ENCODE results near the gene CXADR.

The CXADR gene

DNA sequence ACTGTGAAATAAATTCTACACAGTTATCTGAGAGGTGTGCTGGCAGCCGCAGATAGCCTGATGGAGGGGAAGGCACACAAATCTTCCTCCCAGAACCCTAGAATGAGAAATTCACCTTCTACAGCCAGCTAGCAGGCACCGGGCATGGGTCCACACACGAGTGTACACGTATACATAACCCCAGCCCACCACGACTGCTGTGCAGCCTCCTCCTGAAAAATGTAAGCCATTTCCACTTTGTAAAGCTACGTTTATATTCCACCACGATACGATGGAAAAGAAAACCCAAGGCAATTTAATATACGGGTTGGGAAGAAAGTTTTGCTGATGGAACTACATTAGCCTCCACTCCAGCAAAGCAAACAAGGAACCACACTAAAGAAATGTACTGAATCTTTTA, 98.1 kb downstream of the CXADR start:
- peak; percentile 3 for DNase-seq

DNA sequence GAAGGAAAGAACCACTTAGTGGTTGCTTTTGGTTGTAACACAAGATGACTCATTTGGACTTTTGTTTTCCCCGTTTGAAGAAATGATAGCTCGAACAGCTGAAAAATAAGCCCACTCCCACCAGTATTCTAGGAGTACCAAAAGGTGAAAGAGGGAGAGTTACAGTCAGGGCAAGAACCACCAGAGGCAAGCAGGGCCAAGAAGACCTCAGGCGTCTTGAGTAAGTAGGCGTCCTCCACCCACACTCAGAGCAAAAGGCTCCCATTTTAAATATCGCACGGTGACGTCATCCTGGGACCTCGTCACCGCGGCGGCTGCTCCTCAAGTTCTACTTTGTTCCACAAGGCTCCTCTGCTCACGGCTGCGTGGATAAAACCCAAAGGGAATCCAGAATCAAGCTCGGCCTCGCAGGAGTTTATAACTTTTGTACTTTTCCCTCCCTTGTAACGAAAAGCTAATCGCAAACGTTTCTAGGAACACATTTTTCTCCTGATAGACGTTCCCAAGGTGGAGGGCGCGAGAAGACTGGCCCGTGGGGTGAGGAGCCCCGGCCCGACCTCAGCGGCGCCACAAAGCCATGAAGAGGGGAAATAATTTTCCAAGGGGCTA, 98.7 kb downstream of the CXADR start:
- peak; percentile 88 for DNase-seq

DNA sequence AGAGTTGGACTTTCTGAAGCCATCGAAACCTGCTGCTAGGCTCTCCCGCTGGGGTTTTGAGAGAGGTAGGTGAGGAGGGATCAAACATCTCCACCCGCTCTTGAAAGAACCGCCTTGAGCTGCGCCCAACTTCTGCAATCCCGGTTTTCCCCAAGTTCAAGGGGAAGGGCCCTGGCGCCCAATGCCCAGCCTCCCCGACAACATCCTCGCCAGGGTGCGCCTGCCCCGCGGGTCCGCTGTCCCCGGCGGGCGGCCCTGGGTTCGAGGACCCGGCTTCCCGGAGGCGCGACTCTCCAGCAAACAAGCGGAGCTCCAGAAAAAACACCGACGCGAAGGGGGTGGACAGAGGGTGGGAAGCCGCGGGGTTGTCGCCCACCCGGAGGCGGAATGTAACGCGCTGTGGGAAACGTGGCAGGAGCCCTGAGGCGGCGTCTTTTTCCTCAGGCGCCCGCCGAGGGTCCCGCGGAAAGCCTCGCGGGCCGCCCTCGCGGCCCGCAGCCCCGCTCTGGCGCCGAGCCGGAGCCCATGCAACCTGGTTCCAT, 99.3 kb downstream of the CXADR start:
- peak; percentile 28 for DNase-seq

DNA sequence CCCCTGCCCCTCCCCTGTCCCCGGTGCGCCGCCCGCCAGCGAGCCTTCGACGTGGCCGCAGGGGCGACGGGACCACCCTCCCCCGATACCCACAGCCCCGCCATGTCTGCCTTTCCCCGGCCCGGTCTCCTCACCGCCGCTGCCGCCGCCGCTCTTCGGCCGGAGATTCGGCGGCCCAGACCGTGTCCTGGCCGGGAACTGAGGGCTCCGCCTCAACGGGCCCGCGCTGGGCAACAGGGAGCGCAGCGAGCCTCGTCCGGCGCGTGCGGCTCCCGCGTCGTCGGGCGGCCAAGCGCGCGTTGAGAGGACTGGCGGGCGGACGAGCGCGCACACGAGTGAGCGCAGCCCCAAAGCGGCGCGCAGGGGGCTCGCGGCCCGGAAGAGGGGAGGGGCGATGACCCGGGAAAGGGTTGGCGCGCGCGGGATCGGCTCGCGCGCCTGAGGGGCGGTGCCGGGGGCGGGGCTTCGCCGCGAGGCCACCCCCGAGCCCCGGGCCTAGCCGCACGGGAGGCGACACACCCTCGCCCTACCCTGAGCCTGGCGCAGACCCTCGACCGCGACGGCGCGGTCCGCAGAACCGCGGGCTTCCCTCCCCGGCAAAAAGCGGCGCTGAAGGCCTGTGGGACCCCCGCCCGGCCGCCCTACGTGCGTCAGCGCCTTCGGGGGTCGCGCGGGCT, 99.9 kb downstream of the CXADR start, which contains the start of gene BTG3:
BTG3 (minus strand) TSS at position 337 of the 677 bp plus-strand sequence. CDS start 3,757 bp downstream, outside the sequence.
- peak; percentile 84 for DNase-seq

DNA sequence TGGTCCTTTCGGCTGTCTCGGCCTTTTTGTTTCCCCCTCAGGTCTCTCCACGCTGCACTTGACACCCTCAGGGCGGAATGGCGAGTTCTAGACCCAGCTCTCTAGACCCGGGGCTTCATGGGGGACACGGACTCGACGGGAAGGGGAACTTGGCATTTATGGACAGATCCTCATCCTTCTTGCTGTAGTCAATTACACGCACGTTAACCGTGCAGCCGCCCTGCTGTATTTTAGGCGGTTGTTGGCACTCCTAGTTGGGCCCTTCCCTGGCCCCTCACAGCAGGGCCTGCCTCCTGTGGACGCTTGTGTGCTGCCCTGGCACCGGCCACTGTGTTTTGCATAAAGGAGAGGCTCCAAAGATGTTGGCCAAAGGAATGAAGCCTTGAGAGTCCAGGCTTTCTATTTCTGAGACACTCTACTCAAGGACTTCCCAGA, 100.4 kb downstream of the CXADR start:
- peak; percentile 1 for DNase-seq

DNA sequence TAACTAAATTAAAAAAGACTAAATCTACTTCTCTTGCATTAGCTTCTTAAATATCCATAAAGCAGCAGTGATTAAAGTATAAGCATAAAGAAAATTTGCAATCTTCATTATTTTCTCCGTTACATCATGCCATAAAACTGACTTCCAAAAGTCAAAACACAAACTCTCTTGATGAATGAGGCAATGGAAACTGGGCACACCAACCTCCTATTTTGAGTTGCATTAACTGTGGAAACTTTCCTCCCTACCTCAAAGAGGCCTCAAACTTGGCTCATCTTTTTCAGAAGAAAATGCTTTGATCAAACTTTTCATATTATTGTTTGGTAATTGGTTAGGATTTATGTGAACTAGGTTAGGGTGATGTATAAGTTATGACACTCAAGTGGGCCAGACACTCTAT, 104.0 kb downstream of the CXADR start:
- no peak for DNase-seq

DNA sequence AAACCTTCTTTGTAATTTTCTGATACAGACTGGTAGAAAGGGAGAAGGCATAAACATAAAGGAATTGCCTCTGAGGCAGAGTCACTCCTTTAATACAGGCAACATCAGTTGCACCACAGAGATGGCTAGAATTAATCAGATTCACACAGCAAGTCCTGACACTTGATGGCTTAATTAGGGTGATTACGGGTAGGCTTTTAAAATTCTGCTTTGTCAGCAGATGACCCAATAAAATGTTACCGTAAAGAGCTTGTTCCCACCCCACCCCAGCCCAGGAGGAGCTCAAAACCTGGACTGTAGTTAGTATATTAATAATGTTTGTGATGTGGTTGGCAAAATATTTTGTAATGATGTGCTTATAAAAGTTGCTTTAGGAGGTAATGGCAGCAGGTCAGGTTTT, 109.2 kb downstream of the CXADR start:
- DNase-seq = no peak

DNA sequence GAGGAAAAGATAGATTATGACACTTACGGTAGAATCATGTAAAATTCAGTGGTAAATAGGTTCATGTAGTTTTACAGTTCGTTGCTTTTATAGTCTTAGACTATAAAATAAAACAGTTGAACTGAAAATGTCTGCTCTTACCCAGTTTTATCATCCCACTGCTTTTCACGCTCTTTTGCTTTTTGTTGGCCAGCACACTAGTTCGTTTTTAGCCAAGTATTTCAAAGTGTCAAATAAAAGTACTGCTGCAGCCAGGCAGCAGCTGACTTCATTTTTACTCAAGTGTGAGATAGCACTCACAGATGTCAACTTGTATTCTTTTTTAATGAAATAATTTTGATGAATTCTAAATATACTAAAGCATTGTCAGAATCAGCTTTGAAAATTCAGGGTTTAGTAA, 118.4 kb downstream of the CXADR start:
- DNase-seq = no peak

DNA sequence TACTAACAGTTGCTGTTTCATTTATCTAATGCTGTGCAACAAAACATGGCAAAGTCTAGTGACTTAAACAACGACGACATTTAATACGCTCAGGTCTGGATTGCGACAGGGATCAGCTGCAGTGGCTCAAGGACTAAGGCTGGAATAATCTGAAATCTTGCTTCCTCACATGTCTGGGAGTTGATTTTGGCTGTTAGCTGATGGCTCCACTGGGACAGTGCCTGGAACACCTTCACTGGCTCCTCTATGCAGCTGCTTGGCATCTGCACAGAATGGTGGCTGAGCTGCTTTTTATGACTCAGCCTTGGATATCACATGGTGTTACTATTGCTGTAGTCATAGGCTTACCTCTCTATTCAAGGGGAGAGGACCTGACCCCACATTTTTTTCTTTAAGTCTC, 123.9 kb downstream of the CXADR start:
- DNase-seq = no peak

DNA sequence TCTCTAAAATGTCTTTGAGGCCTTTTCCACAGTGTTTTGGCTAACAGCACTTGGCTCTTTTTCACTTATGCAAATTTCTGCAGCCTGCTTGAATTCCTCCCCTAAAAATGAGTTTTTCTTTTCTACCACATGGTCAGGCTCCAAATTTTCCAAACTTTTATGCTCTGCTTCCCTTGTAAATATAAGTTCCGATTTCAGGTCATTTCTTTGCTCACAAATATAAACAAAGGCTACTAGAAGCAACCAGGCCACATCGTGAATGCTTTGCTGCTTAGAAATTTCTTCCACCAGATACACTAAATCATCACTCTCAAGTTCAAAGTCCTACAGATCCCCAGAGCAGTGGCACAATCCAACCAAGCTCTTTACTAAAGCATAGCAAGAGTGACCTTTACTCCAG, 128.0 kb downstream of the CXADR start:
- DNase-seq = no peak
